Right ventricle myocardium superior (tissue), 1 donor: ENCODE data around the gene UGP2. TPM values are rescaled to one million over a fixed set of nuclear protein-coding genes. Genes with fewer than 3 reads are reported as not detected.
"Not testable (repeated sequence)": the region's sequence is repeated elsewhere in the genome, so short reads cannot be mapped to it uniquely, and the experiment has no call there.

Source experiments
- ATAC-seq: fragments of 200-7000 bp; cut with Tn5 transposase; one replicate; pipeline ENCODE4 v1.9.1; 2020; ENCODE audit warnings: mild to moderate bottlenecking; ENCODE audit not compliant: poor library complexity
- DNase-seq: peaks from one replicate; pipeline ENCODE4 v3.0.0-alpha.2; 2020
- intact Hi-C: fragments of 100-400 bp; cut with DNase I; formaldehyde crosslinking; loops from one replicate; pipeline ENCODE4 v1.11.2; 2022
- total RNA-seq: library from RNA; stranded (reverse); fragmentation: NEBNext Ultra II Directional; extraction: Animal tissue kit (Norgen Biotek cat#: 25700); gene quantifications from one replicate; pipeline ENCODE4 v1.2.1, GENCODE V29; 2021
- donor health status: DM: no; HTN: yes; CAD: no; lungs with severe emphysema.

Gene UGP2
- total RNA-seq, 1 donor from 2014 or later: 307 TPM

DNA sequence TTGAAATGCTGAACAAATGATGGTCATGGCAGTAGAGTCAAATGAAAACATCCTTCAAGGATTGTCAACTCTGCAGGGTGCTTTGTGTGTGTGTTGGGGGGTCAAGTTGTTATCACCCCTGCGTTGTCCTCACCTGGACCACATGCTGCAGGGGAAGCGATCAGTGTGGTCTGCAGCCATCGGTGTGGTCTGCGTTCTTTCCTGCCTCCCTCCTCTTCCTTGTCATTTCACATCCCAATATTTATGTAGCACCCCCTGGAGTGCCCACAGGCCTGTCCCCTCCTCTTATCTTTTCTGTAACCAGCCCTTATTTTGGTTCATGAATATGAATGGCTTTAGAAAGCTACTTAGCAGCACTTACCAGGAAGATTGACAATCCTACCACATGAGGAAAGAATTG is 38.9 kb downstream of the UGP2 start:
- intact Hi-C loops: no loop called here
- DNase-seq: no peak
- no peak for ATAC-seq

DNA sequence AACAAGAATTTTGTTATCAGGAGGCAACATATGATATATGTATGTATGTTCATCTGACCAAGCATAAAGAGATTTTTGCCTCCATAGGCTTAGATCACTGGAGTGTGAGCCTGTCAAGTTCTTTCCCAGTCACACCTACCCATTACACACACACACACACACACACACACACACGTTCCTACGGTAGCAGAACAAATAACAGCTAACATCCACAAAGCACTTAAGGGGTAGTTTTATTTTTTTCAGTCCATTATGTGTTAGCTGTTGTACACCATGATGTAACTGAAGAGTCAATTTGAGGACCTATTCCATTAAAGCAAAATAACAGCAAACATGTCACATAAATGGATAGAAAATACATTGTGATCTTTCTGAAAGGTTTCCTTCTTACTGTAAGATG is 39.5 kb downstream of the UGP2 start:
- intact Hi-C loops: no loop called here
- ATAC-seq (no peak), DNase-seq (no peak)

DNA sequence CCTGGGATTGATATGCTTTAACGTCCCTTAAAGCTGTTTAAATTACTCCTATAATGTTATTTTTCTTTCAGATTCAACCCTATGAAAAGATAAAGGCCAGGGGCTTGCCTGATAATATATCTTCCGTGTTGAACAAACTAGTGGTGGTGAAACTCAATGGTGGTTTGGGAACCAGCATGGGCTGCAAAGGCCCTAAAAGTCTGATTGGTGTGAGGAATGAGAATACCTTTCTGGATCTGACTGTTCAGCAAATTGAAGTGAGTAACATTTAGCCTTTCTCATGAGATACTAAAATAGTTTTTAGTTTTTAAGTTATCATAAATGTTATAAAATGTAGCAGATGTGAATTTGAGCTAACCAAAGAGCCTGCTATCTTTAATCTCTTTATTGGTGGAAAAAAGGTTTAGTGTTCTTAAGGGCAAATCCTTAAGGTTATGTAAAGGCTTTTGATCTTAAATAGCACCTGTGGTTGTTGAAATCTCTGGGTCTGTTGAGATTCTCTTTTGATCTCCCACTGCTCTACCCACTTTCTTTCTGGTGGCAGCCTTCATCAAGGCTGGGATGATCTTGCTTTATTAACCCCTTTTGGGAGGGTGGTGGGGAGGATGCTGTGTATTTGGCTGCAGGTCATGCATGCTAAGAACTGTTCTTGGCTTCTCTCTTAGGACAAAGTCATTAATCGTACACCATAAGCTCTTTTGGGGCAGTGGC is 40.9 kb downstream of the UGP2 start:
- ATAC-seq (no peak), DNase-seq (no peak)
- intact Hi-C loops: no loop called here

DNA sequence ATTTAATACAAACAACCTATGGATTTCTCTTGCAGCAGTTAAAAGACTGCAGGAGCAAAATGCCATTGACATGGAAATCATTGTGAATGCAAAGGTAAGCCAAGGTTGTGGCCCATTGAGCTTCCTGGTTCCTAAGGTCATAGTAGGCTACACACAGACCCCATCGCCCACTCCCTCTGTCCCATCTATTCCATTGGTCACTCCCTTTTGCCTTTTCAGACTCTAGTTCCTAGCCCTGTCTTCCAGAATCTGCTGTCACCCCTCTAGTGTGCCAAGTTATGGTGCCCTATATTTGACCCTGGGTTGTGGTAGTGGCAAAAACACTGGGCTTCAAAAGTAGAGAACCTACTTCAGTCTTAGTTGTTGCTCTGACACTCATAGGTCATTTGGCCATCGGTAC is 44.7 kb downstream of the UGP2 start:
- intact Hi-C loops: loop anchor here (5.0 kb wide), 1 partner anchor 189 kb away; no protein-coding TSS in a partner anchor

DNA sequence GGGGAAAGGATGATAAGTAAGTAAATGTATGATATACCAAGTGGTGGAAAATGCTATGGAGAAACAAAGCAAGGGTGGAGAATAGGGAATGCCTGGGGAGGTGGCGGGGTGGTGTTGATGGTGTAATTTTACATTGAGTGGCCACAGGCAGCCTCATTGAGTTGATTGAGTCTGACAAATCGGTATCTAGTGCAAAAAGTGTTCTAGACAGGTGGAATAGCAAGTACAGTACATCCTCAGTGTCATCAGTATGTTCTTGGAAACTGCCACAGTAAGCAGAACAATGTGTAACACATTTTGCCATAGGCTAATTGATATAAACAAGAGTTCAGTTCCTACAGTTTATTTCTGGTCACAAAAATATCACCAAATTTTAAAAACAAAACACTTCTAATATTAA is 46.4 kb downstream of the UGP2 start:
- DNase-seq (no peak), ATAC-seq (peak; percentile 44)
- intact Hi-C loops: loop anchor here (5.0 kb wide), 1 partner anchor 191 kb away; no protein-coding TSS in a partner anchor

More for the DNA sequence above, 44.7 kb downstream of the UGP2 start:
- ATAC-seq: no peak
- DNase-seq: no peak

DNA sequence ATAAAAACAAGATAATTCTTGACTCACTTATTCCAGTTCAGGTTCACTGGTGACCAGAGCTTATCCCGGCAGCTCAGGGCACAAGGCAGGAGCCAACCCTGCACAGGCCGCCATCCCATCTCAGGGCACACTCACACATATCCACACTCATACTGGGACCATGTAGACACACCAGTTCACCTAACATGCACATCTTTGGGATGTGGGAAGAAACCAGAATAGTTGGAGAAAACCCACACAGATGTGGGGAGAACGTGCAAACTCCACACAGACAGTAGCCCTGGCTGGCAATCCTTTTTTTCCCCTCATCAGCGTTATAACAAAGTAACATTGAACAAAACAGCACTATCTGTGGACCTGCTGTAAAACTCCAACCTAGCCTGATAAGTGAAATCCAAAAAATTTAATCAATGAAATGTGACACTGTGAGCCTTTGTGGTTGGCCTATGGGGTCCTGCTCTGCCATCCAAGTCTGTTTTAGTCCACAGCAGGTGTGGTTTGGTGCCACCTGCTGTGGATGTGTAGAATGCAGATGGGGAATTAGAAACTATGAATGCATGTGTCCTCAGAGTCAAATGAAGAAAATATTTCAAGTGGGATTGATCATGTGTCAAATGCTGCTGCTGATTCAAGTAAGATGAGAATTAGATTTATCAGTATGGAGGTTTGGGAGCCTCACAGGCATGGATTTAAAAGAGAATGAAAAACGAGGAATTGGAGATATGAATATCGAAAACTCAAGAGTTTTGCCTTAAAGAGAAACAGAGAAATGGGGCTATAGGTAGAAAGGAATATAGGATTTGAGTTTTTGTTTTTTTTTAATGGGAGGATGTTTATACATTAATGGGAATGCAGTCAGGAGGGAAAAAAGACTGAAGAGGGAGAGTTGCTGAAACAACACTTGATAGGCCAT is 47.0 kb downstream of the UGP2 start:
- ATAC-seq (peak; percentile 77), DNase-seq (no peak)
- intact Hi-C loops: loop anchor here (5.0 kb wide), 1 partner anchor 191 kb away; no protein-coding TSS in a partner anchor

DNA sequence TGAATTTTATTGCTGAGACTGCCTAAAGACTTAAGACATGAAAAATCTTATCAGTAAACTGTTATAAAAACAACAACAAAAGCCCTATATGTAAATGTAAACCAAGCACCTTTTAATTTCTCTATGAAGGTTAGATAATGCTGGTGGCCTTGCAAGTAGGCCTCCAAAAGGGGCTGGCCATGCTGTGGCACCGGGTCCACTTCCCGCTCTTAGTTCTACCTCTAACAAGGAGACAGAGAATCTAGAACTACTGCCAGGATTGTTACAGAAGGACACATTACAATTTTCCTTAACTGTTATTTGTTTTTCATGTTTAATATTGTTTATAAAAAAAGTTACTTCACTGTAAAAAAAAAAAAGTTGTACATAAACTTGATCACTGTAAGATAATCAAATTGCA is 49.0 kb downstream of the UGP2 start:
- ATAC-seq (no peak), DNase-seq (no peak)
- intact Hi-C loops: no loop called here

DNA sequence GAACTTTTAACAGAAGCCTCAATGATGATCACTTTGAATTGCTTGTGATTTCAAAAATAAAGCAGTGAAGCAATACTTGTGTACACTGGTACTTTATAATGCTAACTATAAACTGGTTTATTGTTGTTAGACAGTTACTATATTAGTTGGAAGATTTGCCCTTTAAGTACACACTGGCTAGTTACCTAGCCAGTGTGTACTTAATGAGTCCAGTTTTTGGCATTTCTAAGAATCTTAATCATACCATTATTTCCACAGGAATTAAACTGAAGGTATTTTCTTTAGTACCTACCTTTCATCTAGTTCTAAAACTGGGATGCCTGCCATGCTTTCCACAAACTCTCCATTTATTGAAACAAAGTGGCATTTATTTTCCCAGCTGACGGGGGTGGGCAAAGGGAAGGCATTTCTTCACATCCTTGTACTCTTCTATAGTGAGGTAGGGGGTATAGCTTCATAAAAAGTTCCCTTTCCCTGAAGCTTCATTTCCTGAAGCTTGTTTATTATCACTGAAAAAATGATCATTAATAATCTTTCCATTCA is 49.9 kb downstream of the UGP2 start:
- DNase-seq (no peak), ATAC-seq (no peak)
- intact Hi-C loops: no loop called here

DNA sequence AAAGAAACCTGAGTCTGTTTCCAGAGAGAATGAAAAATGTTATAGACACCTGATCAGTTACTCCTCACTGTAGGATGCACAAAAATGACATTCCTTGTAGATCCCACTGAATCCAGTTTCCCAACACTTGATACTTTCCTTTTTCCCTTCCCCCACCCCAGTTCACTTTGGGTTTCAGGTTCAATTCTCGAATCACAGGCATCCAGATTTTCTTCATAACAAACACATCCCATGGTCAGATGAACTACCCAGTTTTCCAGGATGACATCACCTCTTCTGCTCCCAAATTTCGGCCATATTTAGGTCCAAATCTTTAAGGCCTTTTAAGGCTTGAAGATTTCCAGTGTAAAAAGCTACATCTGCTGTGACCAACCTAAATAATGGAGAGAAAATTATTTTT is 51.5 kb downstream of the UGP2 start:
- DNase-seq: no peak
- intact Hi-C loops: no loop called here
- ATAC-seq: no peak

DNA sequence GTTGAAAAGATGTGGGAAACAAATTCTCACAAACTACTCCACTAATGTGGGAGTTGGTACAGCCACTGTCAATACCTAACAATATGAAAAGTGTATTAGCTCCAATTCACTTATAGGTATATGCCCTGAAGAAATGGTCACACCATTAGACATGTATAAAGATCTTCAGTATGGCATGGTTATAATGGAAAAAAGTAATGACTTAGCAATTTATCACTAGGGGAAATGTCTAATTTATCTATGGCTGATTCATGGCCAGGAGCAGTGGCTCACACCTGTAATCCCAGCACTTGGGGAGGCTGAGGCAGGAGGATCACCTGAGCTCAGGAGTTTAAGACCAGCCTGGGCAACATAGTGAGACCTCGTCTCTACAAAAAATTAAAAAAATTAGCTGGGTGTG is 52.5 kb downstream of the UGP2 start:
- intact Hi-C loops: no loop called here
- ATAC-seq (no peak), DNase-seq (no peak)

DNA sequence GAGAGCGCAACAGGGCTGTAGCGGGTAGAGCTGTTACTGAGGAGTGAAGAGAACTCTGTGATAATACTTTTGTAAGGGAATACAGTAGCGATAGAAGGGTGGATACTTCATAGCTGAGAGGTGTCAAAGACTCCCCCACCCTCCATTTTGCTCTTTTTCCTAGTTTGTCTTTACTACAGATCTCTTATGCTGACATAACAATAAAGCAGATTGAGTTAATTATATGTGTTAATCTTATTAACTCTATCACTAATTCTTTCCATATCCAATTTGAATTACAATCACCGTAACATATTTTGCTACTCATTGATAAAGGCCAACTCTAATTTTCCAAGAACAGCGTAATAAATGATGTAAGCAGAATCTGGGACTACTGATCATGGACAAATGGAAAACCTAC is 57.1 kb downstream of the UGP2 start:
- ATAC-seq: no peak
- intact Hi-C loops: no loop called here
- no peak for DNase-seq

DNA sequence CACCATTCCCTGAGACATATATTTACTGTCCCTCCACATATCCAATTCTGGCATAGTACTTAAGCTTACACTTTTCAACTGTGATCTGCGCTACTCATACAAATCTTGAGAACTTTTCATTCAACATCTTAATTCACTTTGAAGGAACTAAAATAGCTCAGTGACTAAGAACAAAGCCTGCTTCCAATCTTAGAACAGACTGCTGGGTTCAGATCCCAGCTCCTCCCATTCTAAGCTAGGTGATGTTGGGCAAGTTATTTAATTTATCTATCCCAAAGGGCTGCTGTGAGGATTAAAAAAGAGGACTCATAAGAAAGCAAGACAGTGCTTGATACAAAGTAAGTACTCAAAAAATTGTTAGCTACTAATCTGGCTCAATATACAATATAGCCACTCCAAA is 57.9 kb downstream of the UGP2 start:
- no peak for ATAC-seq
- no peak for DNase-seq
- intact Hi-C loops: no loop called here

DNA sequence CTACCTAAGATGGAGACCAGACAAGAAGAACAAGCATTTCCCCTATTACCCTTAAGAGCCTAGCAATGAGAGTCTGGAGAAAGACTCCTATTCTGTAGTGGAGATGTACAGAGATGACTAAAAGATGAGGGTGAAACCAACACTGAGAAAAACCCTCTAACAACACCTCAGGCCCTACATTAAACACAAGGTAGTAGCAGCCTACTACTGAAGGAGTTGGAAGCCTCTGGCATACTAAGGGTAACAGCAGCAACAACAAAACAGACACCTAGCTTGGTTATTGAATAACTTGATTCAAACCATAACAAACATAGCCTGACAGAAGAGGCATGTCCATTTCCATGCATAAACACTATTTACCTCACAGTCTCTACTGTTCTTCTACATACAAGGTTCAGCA is 60.5 kb downstream of the UGP2 start:
- ATAC-seq: no peak
- intact Hi-C loops: no loop called here
- DNase-seq: no peak

DNA sequence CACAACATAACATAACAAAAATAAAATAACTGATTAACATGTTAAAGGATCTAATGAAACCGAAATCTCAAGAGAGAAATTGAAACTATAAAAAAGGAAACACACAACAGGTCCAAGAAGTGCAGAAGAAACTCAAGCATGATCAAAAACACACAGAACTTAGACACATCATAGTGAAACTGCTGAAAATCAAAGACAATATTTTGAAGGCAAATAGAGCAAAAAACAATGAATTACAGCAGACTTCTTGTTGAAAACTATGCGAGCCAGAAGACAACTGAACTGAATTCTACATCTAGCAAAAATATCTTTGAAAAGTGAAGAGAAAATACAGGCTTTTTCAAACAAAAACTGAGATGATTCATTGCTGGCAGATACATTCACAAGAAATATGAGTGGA is 61.3 kb downstream of the UGP2 start:
- ATAC-seq (no peak), DNase-seq (no peak)
- intact Hi-C loops: no loop called here

DNA sequence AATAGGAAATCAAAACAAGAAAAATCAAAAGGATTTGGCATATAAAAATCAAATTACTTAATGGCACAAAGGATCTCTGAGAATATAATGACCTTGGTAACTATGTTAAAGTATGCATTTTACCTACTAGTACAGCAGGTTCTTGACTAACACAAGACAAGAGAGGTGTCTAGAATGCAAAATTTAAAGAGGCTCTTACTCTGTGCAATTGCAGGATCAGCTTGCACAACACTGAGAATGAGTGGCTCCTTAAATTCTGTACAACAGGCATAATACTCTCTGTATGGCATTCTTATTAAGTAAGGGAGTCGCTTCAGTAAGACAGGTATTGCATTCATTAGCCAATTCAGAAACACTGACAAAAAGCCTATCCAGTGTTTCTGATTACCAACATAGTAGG is 72.6 kb downstream of the UGP2 start:
- intact Hi-C loops: no loop called here
- ATAC-seq: no peak
- no peak for DNase-seq

DNA sequence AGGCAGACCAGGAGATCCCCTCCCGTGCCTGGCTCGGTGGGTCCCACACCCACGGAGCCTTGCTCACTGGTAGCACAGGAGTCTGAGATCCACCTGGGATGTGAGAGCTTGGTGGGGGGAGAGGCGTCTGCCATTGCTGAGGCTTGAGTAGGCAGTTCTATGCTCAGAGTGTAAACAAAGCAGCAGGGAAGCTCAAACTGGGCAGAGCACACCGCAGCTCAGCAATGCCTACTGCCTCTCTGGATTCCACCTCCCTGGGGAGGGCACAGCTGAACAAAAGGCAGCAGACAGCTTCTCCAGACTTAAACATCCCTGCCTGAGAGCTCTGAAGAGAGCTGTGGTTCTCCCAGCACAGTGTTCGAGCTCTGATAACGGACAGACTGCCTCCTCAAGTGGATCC is 85.1 kb downstream of the UGP2 start:
- intact Hi-C loops: no loop called here
- DNase-seq (no peak), ATAC-seq (no peak)

DNA sequence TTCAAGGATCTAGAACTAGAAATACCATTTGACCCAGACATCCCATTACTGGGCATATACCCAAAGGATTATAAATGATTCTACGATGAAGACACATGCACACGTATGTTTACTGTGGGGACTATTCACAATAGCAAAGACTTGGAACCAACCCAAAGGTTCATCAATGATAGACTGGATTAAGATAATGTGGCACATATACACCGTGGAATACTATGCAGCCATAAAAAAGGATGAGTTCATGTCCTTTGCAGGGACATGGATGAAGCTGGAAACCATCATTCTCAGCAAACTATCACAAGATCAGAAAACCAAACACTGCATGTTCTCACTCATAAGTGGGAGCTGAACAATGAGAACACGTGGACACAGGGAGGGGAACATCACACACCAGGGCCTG is 90.4 kb downstream of the UGP2 start:
- ATAC-seq, intact Hi-C loops: not testable (repeated sequence)

More for the DNA sequence above, 90.4 kb downstream of the UGP2 start:
- not testable (repeated sequence) for DNase-seq
